Bronchial epithelial cell (primary cell): ENCODE data around the gene TSPAN17. TPM values are rescaled to one million over a fixed set of nuclear protein-coding genes. Genes with fewer than 3 reads are reported as not detected.

Source experiments
- DNase-seq: peaks from one replicate; pipeline ENCODE4 v3.0.0-alpha.2; 2010; ENCODE audit warnings: low read depth
- FAIRE-seq: peaks from 2 replicates; lab custom pipeline; 2011; peaks lifted over from hg19 to GRCh38; lab: Jason Lieb, UNC
- H3K27me3 ChIP-seq: 2 replicates; pipeline ENCODE4 v1.5.1; 2011; ENCODE audit warnings: low read length; ENCODE audit not compliant: control insufficient read depth, insufficient read depth
- H3K36me3 ChIP-seq: 2 replicates; pipeline ENCODE4 v1.5.1; 2011; ENCODE audit warnings: low read length; ENCODE audit not compliant: control insufficient read depth, insufficient read depth
- H3K4me3 ChIP-seq: 2 replicates; pipeline ENCODE4 v1.5.1; 2011; ENCODE audit warnings: mild to moderate bottlenecking, low read depth, low read length, control low read depth
- CTCF ChIP-seq: IDR thresholded peaks from 2 replicates; pipeline ENCODE4 v1.5.1; 2011; ENCODE audit warnings: mild to moderate bottlenecking, moderate library complexity, low read length, control low read depth, inconsistent platforms; ENCODE audit not compliant: insufficient read depth, severe bottlenecking
- total RNA-seq: library from RNA; depleted of rRNA; stranded (reverse); fragments of >200 nt; gene quantifications from 2 replicates; pipeline ENCODE4 v1.2.1, GENCODE V29; 2014

The TSPAN17 gene
- total RNA-seq, 1 donor from 2014 or later, result 46.3 TPM

- no peak for TF ChIP-seq CTCF
- Histone ChIP-seq H3K4me3 (no peak overlapping the region), H3K36me3 (peaks cover 4% of the 10 kb centered on the region), H3K27me3 (no peaks in the 10 kb centered on the region)
- FAIRE-seq, result no peak
- no peak for DNase-seq
Observed at GRCh38 chr5:176651472-176651980, 4.2 kb downstream of the TSPAN17 start.

DNA sequence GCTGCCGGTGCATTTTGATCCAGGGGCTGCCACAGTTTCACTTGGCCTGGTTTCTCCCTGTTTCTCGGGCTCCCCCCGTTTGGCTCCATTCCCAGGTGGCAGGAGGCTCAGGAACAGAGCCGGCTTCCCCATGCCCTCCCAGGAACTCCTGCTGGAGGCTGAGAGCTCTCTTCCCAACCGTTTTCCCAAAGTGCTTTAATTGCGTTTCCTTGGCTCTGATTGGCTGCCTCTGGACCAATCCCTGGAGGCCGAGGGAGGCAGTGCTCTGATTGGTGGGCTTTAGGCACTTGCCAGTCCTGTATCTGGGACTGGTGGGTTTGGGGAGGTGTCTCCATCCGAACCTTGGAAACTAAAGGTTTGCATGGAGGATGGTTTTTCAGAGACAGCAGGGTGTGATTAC, 4.9 kb downstream of the TSPAN17 start:
- no peak for FAIRE-seq
- no peak for TF ChIP-seq CTCF
- H3K4me3 ChIP-seq, result no peak overlapping the region
- H3K36me3 ChIP-seq, result peaks cover 8% of the 10 kb centered on the region
- H3K27me3 ChIP-seq, result no peaks in the 10 kb centered on the region
- DNase-seq, result no peak

GRCh38 chr5:176653401-176654385, 6.4 kb downstream of the TSPAN17 start:
- Histone ChIP-seq H3K27me3 (no peaks in the 10 kb centered on the region), H3K4me3 (no peak overlapping the region), H3K36me3 (peaks cover 13% of the 10 kb centered on the region)
- peak; percentile 83 for DNase-seq
- TF ChIP-seq CTCF, result no peak
- FAIRE-seq, result peak; percentile 96

- Histone ChIP-seq H3K36me3 (peaks cover 13% of the 10 kb centered on the region), H3K27me3 (no peaks in the 10 kb centered on the region), H3K4me3 (no peak overlapping the region)
- no peak for FAIRE-seq
- peak; percentile 57 for DNase-seq
- no peak for TF ChIP-seq CTCF
Observed at GRCh38 chr5:176654856-176655255, 7.6 kb downstream of the TSPAN17 start.

DNA sequence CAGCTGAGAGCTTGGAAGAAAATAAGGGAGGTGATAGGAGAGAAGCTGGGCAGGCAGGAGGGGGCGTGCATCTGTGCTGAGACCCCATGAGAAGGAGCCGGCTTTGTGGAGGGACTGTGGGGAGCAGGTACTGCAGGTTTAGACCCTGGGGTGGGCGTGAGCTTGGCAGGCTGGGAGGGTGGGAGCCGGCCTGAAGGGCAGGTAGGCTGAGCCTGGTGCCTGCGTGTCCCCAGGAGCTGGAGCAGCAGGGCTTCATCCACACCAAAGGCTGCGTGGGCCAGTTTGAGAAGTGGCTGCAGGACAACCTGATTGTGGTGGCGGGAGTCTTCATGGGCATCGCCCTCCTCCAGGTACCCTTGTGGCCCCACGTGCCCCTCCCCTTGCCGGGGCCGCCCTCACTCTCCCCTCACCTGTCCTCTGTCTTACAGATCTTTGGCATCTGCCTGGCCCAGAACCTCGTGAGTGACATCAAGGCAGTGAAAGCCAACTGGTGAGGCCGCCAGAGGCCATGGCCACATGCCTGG, 9.2 kb downstream of the TSPAN17 start:
- Histone ChIP-seq H3K27me3 (no peaks in the 10 kb centered on the region), H3K36me3 (peaks cover 13% of the 10 kb centered on the region), H3K4me3 (no peak overlapping the region)
- no peak for FAIRE-seq
- DNase-seq, result no peak
- no peak for TF ChIP-seq CTCF
